ENCODE results near the gene TRIP12. TPM values are rescaled to one million over a fixed set of nuclear protein-coding genes. Genes with fewer than 3 reads are reported as not detected.
"Not testable (repeated sequence)": the region's sequence is repeated elsewhere in the genome, so short reads cannot be mapped to it uniquely, and the experiment has no call there.

Gene TRIP12
- total and polyA plus RNA-seq, 2 donors from 2014 or later, result 29.3 to 225 TPM

DNA sequence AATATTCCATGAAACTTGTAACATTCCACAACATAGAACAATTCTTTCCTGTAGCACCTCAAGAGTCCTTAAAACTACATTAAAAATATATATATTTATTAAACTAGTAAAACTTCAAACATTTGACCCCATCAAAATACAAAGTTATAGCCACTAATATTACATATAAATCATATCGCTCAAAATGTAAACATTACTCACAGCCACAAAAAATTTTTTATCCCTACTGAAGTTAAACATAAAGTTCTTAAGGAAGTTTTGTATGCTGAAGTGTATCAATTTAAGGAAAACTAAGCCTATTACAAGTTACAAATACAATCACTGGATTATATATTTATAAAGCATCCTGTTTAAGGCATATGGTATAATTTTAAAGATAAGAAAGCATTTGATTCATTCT, 127.2 kb downstream of the TRIP12 start:
- intact Hi-C loops (cut with DNase I), result no loop called here
- Histone ChIP-seq H3K27me3 (ENCODE audit: control insufficient read depth, insufficient read depth, low read length) (no peaks in the 10 kb centered on the region), H3K4me1 (ENCODE audit: control insufficient read depth in 2 of 3, insufficient read depth in 2 of 3, low read depth in 1 of 3, low read length in 3 of 3) (no peaks in the 10 kb centered on the region), H3K36me3 (ENCODE audit: control insufficient read depth in 2 of 3, insufficient read depth in 3 of 3, low read length in 3 of 3) (peaks cover 18 to 75% (median 46%) of the 10 kb centered on the region in 3 donors), H3K9me3 (ENCODE audit: control insufficient read depth in 2 of 3, insufficient read depth in 1 of 3, low read length in 3 of 3) (no peaks in the 10 kb centered on the region), H3K9ac (ENCODE audit: low read length in 3 of 3) (no peak overlapping the region), H3K4me3 (ENCODE audit: low read length in 3 of 3) (no peak overlapping the region), H3K27ac (ENCODE audit: low read depth in 2 of 2, low read length in 2 of 2) (no peak overlapping the region)
- TF ChIP-seq, protein P1, sequence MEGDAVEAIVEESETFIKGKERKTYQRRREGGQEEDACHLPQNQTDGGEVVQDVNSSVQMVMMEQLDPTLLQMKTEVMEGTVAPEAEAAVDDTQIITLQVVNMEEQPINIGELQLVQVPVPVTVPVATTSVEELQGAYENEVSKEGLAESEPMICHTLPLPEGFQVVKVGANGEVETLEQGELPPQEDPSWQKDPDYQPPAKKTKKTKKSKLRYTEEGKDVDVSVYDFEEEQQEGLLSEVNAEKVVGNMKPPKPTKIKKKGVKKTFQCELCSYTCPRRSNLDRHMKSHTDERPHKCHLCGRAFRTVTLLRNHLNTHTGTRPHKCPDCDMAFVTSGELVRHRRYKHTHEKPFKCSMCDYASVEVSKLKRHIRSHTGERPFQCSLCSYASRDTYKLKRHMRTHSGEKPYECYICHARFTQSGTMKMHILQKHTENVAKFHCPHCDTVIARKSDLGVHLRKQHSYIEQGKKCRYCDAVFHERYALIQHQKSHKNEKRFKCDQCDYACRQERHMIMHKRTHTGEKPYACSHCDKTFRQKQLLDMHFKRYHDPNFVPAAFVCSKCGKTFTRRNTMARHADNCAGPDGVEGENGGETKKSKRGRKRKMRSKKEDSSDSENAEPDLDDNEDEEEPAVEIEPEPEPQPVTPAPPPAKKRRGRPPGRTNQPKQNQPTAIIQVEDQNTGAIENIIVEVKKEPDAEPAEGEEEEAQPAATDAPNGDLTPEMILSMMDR (IDR thresholded peaks at IDR 0.05; ENCODE audit: borderline replicate concordance, extremely low read depth, insufficient read depth), result no peak
- FAIRE-seq (peak; percentile 23), DNase-seq (no peak)

DNA sequence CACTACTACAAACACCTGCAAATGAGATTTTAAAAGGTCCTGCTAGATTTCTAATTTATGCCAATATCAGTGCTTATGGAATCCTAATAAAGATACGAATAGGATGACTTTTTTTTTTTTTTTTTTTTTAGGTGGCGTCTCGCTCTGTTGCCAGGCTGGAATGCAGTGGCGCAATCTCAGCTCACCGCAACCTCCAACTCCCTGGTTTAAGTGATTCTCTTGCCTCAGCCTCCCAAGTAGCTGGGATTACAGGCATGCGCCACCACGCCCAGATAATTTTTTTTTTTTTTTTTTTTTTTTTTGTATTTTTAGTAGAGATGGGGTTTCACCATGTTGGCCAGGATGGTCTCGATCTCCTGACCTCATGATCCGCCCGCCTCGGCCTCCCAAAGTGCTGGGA, 135.5 kb downstream of the TRIP12 start:
- H3K9me3 ChIP-seq (ENCODE audit: control insufficient read depth in 2 of 3, insufficient read depth in 1 of 3, low read length in 3 of 3); H3K27me3 ChIP-seq (ENCODE audit: control insufficient read depth, insufficient read depth, low read length); FAIRE-seq; H3K9ac ChIP-seq (ENCODE audit: low read length in 3 of 3); H3K4me1 ChIP-seq (ENCODE audit: control insufficient read depth in 2 of 3, insufficient read depth in 2 of 3, low read depth in 1 of 3, low read length in 3 of 3); intact Hi-C loops (cut with DNase I); H3K27ac ChIP-seq (ENCODE audit: low read depth in 2 of 2, low read length in 2 of 2); H3K4me3 ChIP-seq (ENCODE audit: low read length in 3 of 3); DNase-seq: not testable (repeated sequence)
- peaks cover 2 to 37% (median 21%) of the 10 kb centered on the region in 3 donors for H3K36me3 ChIP-seq (ENCODE audit: control insufficient read depth in 2 of 3, insufficient read depth in 3 of 3, low read length in 3 of 3)

DNA sequence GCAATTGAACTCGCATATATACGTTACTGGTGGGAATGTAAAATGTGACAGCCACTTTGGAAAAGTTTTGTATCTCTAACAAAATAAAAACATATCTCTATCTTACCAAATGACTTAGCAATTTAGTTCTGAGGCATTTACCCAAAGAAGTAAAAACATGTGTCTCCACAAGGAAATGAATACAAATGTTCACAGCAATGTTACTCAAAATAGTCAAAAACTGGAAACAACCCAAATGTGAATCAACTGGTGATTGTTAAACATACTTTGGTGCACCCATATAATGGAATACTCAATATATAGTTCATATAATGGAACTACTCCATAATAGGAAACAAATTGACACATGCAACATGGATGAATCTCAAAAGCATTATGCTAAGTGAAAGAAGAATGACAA, 137.0 kb downstream of the TRIP12 start:
- DNase-seq (no peak), FAIRE-seq (no peak)
- Histone ChIP-seq H3K9me3 (ENCODE audit: control insufficient read depth in 2 of 3, insufficient read depth in 1 of 3, low read length in 3 of 3) (no peaks in the 10 kb centered on the region), H3K4me1 (ENCODE audit: control insufficient read depth in 2 of 3, insufficient read depth in 2 of 3, low read depth in 1 of 3, low read length in 3 of 3) (no peaks in the 10 kb centered on the region), H3K9ac (ENCODE audit: low read length in 3 of 3) (no peak overlapping the region), H3K36me3 (ENCODE audit: control insufficient read depth in 2 of 3, insufficient read depth in 3 of 3, low read length in 3 of 3) (peaks cover 2 to 36% (median 18%) of the 10 kb centered on the region in 3 donors), H3K4me3 (ENCODE audit: low read length in 3 of 3) (no peak overlapping the region), H3K27me3 (ENCODE audit: control insufficient read depth, insufficient read depth, low read length) (no peaks in the 10 kb centered on the region), H3K27ac (ENCODE audit: low read depth in 2 of 2, low read length in 2 of 2) (no peak overlapping the region)
- intact Hi-C loops (cut with DNase I), result no loop called here
- TF ChIP-seq, protein P1 (IDR thresholded peaks at IDR 0.05; ENCODE audit: borderline replicate concordance, extremely low read depth, insufficient read depth), result no peak

DNA sequence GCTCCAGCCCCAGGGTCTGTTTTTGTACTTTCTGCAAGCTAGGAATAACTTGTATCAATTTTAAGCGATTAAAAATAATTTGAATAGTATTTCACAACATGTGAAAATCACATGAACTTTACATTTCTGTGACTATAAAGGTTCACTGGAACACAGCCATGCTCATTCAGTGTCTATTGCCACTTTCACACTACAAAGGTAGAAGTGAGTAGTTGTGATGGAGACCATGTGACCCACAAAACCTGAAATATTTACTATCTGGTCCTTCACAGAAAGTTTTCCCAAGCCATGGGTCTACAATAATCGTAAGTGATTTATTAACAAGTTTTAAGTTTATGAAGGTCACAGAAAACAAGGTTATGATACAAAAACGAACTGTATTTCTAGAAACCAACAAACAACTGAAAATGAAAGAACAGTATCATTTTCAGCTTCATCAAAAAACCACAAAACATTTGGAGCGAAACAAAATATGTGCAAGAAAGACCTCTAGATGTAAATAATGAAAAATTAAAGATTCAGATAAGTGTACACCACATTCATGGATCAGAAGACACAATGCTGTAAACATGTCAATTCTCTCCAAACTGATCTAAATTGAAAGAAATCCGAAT, 138.6 kb downstream of the TRIP12 start:
- no peaks in the 10 kb centered on the region for H3K4me1 ChIP-seq (ENCODE audit: control insufficient read depth in 2 of 3, insufficient read depth in 2 of 3, low read depth in 1 of 3, low read length in 3 of 3)
- DNase-seq (no peak), FAIRE-seq (no peak)
- H3K36me3 ChIP-seq (ENCODE audit: control insufficient read depth in 2 of 3, insufficient read depth in 3 of 3, low read length in 3 of 3), result peaks cover 0 to 27% (median 18%) of the 10 kb centered on the region in 3 donors
- no peak overlapping the region for H3K27ac ChIP-seq (ENCODE audit: low read depth in 2 of 2, low read length in 2 of 2)
- no peak overlapping the region for H3K4me3 ChIP-seq (ENCODE audit: low read length in 3 of 3)
- intact Hi-C loops (cut with DNase I), result no loop called here
- TF ChIP-seq, protein P1 (IDR thresholded peaks at IDR 0.05; ENCODE audit: borderline replicate concordance, extremely low read depth, insufficient read depth), result no peak
- no peak overlapping the region for H3K9ac ChIP-seq (ENCODE audit: low read length in 3 of 3)
- no peaks in the 10 kb centered on the region for H3K9me3 ChIP-seq (ENCODE audit: control insufficient read depth in 2 of 3, insufficient read depth in 1 of 3, low read length in 3 of 3)
- H3K27me3 ChIP-seq (ENCODE audit: control insufficient read depth, insufficient read depth, low read length), result no peaks in the 10 kb centered on the region

All from kidney (tissue), 14 donors.